GM23248 (cell line): ENCODE results near the gene ST3GAL3. TPM values are rescaled to one million over a fixed set of nuclear protein-coding genes. Genes with fewer than 3 reads are reported as not detected.

Source experiments
- DNase-seq: peaks from one replicate; pipeline ENCODE4 v3.0.0-alpha.2; 2015
- H2AFZ ChIP-seq: fragments of 200-600 bp; sonication (generic); 2 replicates; pipeline ENCODE4 v1.6.1; 2016; ENCODE audit warnings: antibody characterized with exemption
- H3F3A ChIP-seq: fragments of 200-600 bp; sonication (generic); 2 replicates; pipeline ENCODE4 v1.6.1; 2016; ENCODE audit warnings: mild to moderate bottlenecking, antibody characterized with exemption, mixed run types; ENCODE audit not compliant: insufficient read depth
- H3K27ac ChIP-seq: fragments of 200-600 bp; sonication (generic); 2 replicates; pipeline ENCODE4 v1.5.1; 2016; ENCODE audit warnings: mild to moderate bottlenecking
- H3K27me3 ChIP-seq: fragments of 200-600 bp; sonication (generic); replicated peaks from 2 replicates; pipeline ENCODE4 v1.6.1; 2016; ENCODE audit warnings: mild to moderate bottlenecking; ENCODE audit not compliant: insufficient read depth
- H3K36me3 ChIP-seq: fragments of 200-600 bp; sonication (generic); 2 replicates; pipeline ENCODE4 v1.6.1; 2016; ENCODE audit warnings: low read depth, mild to moderate bottlenecking
- H3K4me1 ChIP-seq: fragments of 200-600 bp; sonication (generic); 2 replicates; pipeline ENCODE4 v1.6.1; 2016; ENCODE audit warnings: mild to moderate bottlenecking; ENCODE audit not compliant: insufficient read depth
- H3K4me2 ChIP-seq: fragments of 200-600 bp; sonication (generic); one replicate; pipeline ENCODE4 v1.6.1; 2016; ENCODE audit warnings: mild to moderate bottlenecking; ENCODE audit not compliant: unreplicated experiment
- H3K4me3 ChIP-seq: fragments of 200-600 bp; sonication (generic); 2 replicates; pipeline ENCODE4 v1.5.1; 2016; ENCODE audit warnings: mild to moderate bottlenecking
- H3K79me2 ChIP-seq: fragments of 200-600 bp; sonication (generic); 2 replicates; pipeline ENCODE4 v1.6.1; 2016; ENCODE audit warnings: mild to moderate bottlenecking; ENCODE audit not compliant: insufficient read depth
- H3K9ac ChIP-seq: fragments of 200-600 bp; sonication (generic); 2 replicates; pipeline ENCODE4 v1.6.1; 2016; ENCODE audit warnings: mild to moderate bottlenecking
- H3K9me2 ChIP-seq: fragments of 200-600 bp; sonication (generic); 2 replicates; pipeline ENCODE4 v1.6.1; 2016; ENCODE audit warnings: mixed run types, mild to moderate bottlenecking, moderate library complexity; ENCODE audit not compliant: insufficient read depth
- H3K9me3 ChIP-seq: fragments of 200-600 bp; sonication (generic); one replicate; pipeline ENCODE4 v1.6.1; 2017; ENCODE audit warnings: low read depth
- H4K20me1 ChIP-seq: fragments of 200-600 bp; sonication (generic); 2 replicates; pipeline ENCODE4 v1.6.0; 2016; ENCODE audit not compliant: insufficient read depth
- EZH2 ChIP-seq: fragments of 200-600 bp; sonication (generic); IDR thresholded peaks from 2 replicates; pipeline ENCODE4 v1.6.1; 2018; ENCODE audit warnings: antibody characterized with exemption, mild to moderate bottlenecking; ENCODE audit not compliant: insufficient read depth, poor library complexity, severe bottlenecking
- EZH2phosphoT487 ChIP-seq: fragments of 200-600 bp; sonication (generic); IDR thresholded peaks from 2 replicates; pipeline ENCODE4 v1.6.1; 2018; ENCODE audit warnings: antibody characterized with exemption, moderate library complexity, mild to moderate bottlenecking, low read depth; ENCODE audit not compliant: insufficient read depth
- WGBS, 2 experiments: methylation state at CpG; one replicate each; pipeline ENCODE4 v1.1.6; 2015 to 2017; ENCODE audit warnings: low lambda C conversion rate in 2 of 2, low coverage in 1 of 2; ENCODE audit errors: missing lambda C conversion rate in 2 of 2; 5-methylcytosine and 5-hydroxymethylcytosine counted together
- in situ Hi-C: fragments of 300-500 bp; cut with MboI; formaldehyde crosslinking; loops from 2 replicates; pipeline ENCODE4 v1.15.0; 2020
- polyA plus RNA-seq: library from polyadenylated mRNA; unstranded; fragments of >200 nt; fragmentation: Nextera tagmentation; extraction: Ambion mirVana; gene quantifications from 2 replicates; pipeline ENCODE4 v1.2.1, GENCODE V29; 2016
- total RNA-seq: library from RNA; depleted of rRNA; stranded (reverse); fragments of >200 nt; shearing (Covaris generic); gene quantifications from 2 replicates; pipeline ENCODE4 v1.2.3, GENCODE V29; 2014

The ST3GAL3 gene
- total and polyA plus RNA-seq, 2 experiments from 2014 or later: 9.7 to 13.8 TPM

- Histone ChIP-seq H3F3A (no peaks in the 10 kb centered on the region), H3K27me3 (no peaks in the 10 kb centered on the region), H3K4me3 (no peak overlapping the region), H3K9ac (no peak overlapping the region), H2AFZ (no peak overlapping the region), H3K27ac (no peak overlapping the region), H3K9me2 (no peaks in the 10 kb centered on the region), H3K36me3 (peaks cover 2% of the 10 kb centered on the region; the same call in 1 of the 2 replicates), H3K79me2 (no peaks in the 10 kb centered on the region), H3K9me3 (no peaks in the 10 kb centered on the region), H4K20me1 (no peaks in the 10 kb centered on the region), H3K4me2 (no peak overlapping the region), H3K4me1 (no peaks in the 10 kb centered on the region)
- WGBS, 2 experiments: 34 to 47% methylated on average over 2 of the region's 2 CpGs
- in situ Hi-C loops: no loop called here
- TF ChIP-seq EZH2 (no peak), EZH2phosphoT487 (no peak)
- no peak for DNase-seq
These were observed 255.0 kb downstream of the ST3GAL3 start for GRCh38 chr1:43962324-43962723.

GRCh38 chr1:43963006-43963405 is 255.7 kb downstream of the ST3GAL3 start:
- H3K9me2 ChIP-seq: no peaks in the 10 kb centered on the region
- H3K4me2 ChIP-seq: no peak overlapping the region
- no peak for DNase-seq
- H3F3A ChIP-seq: no peaks in the 10 kb centered on the region
- H3K9me3 ChIP-seq: no peaks in the 10 kb centered on the region
- in situ Hi-C loops: no loop called here
- H3K4me3 ChIP-seq: no peak overlapping the region
- no peak for TF ChIP-seq EZH2phosphoT487
- TF ChIP-seq EZH2: no peak
- no peak overlapping the region for H2AFZ ChIP-seq
- no peaks in the 10 kb centered on the region for H3K79me2 ChIP-seq
- H3K27ac ChIP-seq: no peak overlapping the region
- no peaks in the 10 kb centered on the region for H3K4me1 ChIP-seq
- no peaks in the 10 kb centered on the region; the same call in 1 of the 2 replicates for H3K36me3 ChIP-seq
- no peaks in the 10 kb centered on the region for H4K20me1 ChIP-seq
- no peaks in the 10 kb centered on the region for H3K27me3 ChIP-seq
- 85 to 93% methylated on average over 3 of the region's 3 CpGs for WGBS, 2 experiments
- H3K9ac ChIP-seq: no peak overlapping the region

- Histone ChIP-seq H3K9ac (no peak overlapping the region), H3K27me3 (no peaks in the 10 kb centered on the region), H4K20me1 (no peaks in the 10 kb centered on the region), H3K36me3 (no peaks in the 10 kb centered on the region; the same call in 1 of the 2 replicates), H2AFZ (no peak overlapping the region), H3K4me3 (no peak overlapping the region), H3K27ac (no peak overlapping the region), H3F3A (peaks cover 5% of the 10 kb centered on the region), H3K79me2 (no peaks in the 10 kb centered on the region), H3K4me2 (no peak overlapping the region), H3K9me3 (no peaks in the 10 kb centered on the region), H3K9me2 (no peaks in the 10 kb centered on the region), H3K4me1 (no peaks in the 10 kb centered on the region)
- 75 to 78% methylated on average over 5 of the region's 5 CpGs for WGBS, 2 experiments
- no peak for DNase-seq
- TF ChIP-seq EZH2 (no peak), EZH2phosphoT487 (no peak)
- in situ Hi-C loops: no loop called here
These were observed 256.6 kb downstream of the ST3GAL3 start for GRCh38 chr1:43963890-43964289.

GRCh38 chr1:43965316-43965715 is 258.0 kb downstream of the ST3GAL3 start:
- WGBS, 2 experiments: 93 to 100% methylated on average over 2 of the region's 3 CpGs
- H3K9me2 ChIP-seq: no peaks in the 10 kb centered on the region
- H3K27ac ChIP-seq: no peak overlapping the region
- no peak overlapping the region for H3K9ac ChIP-seq
- TF ChIP-seq EZH2: no peak
- no peak for TF ChIP-seq EZH2phosphoT487
- H3K36me3 ChIP-seq: no peaks in the 10 kb centered on the region; the same call in 1 of the 2 replicates
- H3K4me3 ChIP-seq: no peak overlapping the region
- H3K4me2 ChIP-seq: no peak overlapping the region
- no peaks in the 10 kb centered on the region for H3K4me1 ChIP-seq
- in situ Hi-C loops: no loop called here
- H4K20me1 ChIP-seq: no peaks in the 10 kb centered on the region
- H3F3A ChIP-seq: peaks cover 9% of the 10 kb centered on the region
- no peaks in the 10 kb centered on the region for H3K27me3 ChIP-seq
- H3K79me2 ChIP-seq: peaks cover 3% of the 10 kb centered on the region
- DNase-seq: no peak
- H3K9me3 ChIP-seq: no peaks in the 10 kb centered on the region
- H2AFZ ChIP-seq: no peak overlapping the region
